Suprapubic skin (tissue), 4 donors: ENCODE measurements around the gene C1GALT1. TPM values are rescaled to one million over a fixed set of nuclear protein-coding genes. Genes with fewer than 3 reads are reported as not detected.

ENCODE experiments used
- DNase-seq, 2 donors: peaks; one replicate each; pipeline ENCODE4 v3.0.0-alpha.2; 2019; ENCODE audit warnings: low spot score in 2 of 2
- H3K27ac ChIP-seq: fragments of 200-600 bp; sonication (generic); one replicate; pipeline ENCODE4 v1.5.1; 2019
- H3K27me3 ChIP-seq: fragments of 200-600 bp; sonication (generic); one replicate; pipeline ENCODE4 v1.5.1; 2019
- H3K36me3 ChIP-seq: fragments of 200-600 bp; sonication (generic); one replicate; pipeline ENCODE4 v1.5.1; 2019
- H3K4me1 ChIP-seq: fragments of 200-600 bp; sonication (generic); one replicate; pipeline ENCODE4 v1.5.1; 2019
- H3K4me3 ChIP-seq: fragments of 200-600 bp; sonication (generic); one replicate; pipeline ENCODE4 v1.5.1; 2019; ENCODE audit warnings: mild to moderate bottlenecking
- H3K9me3 ChIP-seq: fragments of 200-600 bp; sonication (generic); one replicate; pipeline ENCODE4 v1.5.1; 2019
- EP300 ChIP-seq: sonication (generic); formaldehyde crosslinking; IDR thresholded peaks from one replicate; pipeline ENCODE4 v1.6.1; 2017; ENCODE audit warnings: antibody characterized with exemption
- POLR2A ChIP-seq, 2 donors: fragments of 450-650 bp; IDR thresholded peaks; one replicate each; pipeline ENCODE4 v1.6.1; 2017; ENCODE audit warnings: antibody characterized with exemption in 2 of 2, mild to moderate bottlenecking in 2 of 2, moderate library complexity in 2 of 2
- POLR2AphosphoS5 ChIP-seq, 3 donors: sonication (generic); formaldehyde crosslinking; IDR thresholded peaks; one replicate each; pipeline ENCODE4 v1.6.1; 2017; ENCODE audit warnings: antibody characterized with exemption in 3 of 3
- WGBS: methylation state at CpG from one replicate; pipeline ENCODE4 v1.1.5; 2018; 5-methylcytosine and 5-hydroxymethylcytosine counted together
- total RNA-seq, 4 donors: library from RNA; depleted of rRNA; stranded (reverse); fragments of >200 nt; gene quantifications; one replicate each; pipeline ENCODE4 v1.1.0, GENCODE V29; 2016
- TF ChIP-seq, protein P1 (sequence below), 2 donors: fragments of 200-600 bp in 1 of 2; fragments of 450-650 bp in 1 of 2; sonication (generic) in 1 of 2; IDR thresholded peaks; one replicate each; pipeline ENCODE4 v1.5.1; 2016 to 2019; ENCODE audit warnings: antibody characterized with exemption in 2 of 2, mild to moderate bottlenecking in 1 of 2, moderate library complexity in 1 of 2

C1GALT1 gene
- total RNA-seq, 4 donors from 2014 or later, result 13.3 to 65.0 (median 30.3) TPM

DNA sequence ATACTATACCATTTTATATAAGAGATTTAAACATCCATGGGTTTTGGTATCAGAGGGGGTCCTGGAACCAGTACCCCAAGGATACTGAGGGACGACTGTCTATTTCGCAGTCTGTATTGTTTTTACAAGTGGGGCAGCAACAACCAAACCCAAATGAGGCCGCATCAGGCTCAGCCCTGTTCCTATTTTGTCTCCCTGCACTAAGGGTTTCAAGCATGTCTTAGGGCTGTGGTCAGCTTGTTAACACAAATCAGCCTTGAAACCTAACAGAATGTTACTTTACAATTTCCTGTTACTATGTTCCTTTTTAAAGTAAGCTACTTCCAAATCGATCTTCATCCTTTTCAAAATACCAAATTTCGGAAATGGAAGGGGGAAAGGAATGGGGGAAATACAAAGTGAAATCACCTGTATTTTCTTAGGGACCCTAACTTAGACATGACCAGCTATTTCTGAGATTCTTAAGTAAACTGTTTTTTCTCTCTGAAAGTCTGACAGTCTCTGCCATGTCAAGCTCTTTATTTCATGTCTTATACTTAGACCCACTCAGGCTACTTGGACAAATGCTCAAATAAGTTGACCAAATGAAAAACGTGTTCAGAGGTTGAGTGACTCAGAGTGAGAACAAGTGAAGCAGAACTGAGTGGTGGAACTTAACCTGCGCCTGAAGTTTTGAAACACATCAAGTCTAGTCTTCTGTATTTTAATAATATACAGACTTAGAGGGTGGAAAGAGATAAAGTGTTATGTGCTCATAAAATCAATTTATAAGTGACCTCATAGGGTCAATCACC, 75.8 kb downstream of the C1GALT1 start:
- DNase-seq, result no peak
- H3K9me3 ChIP-seq, result no peaks in the 10 kb centered on the region
- H3K4me3 ChIP-seq, result no peak overlapping the region
- TF ChIP-seq EP300 (no peak), POLR2AphosphoS5 (IDR thresholded peaks at IDR 0.05) (no peak), POLR2A (IDR thresholded peaks at IDR 0.05) (no peak)
- TF ChIP-seq, protein P1, sequence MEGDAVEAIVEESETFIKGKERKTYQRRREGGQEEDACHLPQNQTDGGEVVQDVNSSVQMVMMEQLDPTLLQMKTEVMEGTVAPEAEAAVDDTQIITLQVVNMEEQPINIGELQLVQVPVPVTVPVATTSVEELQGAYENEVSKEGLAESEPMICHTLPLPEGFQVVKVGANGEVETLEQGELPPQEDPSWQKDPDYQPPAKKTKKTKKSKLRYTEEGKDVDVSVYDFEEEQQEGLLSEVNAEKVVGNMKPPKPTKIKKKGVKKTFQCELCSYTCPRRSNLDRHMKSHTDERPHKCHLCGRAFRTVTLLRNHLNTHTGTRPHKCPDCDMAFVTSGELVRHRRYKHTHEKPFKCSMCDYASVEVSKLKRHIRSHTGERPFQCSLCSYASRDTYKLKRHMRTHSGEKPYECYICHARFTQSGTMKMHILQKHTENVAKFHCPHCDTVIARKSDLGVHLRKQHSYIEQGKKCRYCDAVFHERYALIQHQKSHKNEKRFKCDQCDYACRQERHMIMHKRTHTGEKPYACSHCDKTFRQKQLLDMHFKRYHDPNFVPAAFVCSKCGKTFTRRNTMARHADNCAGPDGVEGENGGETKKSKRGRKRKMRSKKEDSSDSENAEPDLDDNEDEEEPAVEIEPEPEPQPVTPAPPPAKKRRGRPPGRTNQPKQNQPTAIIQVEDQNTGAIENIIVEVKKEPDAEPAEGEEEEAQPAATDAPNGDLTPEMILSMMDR (IDR thresholded peaks at IDR 0.05), result no peak
- no peak overlapping the region for H3K27ac ChIP-seq
- no peaks in the 10 kb centered on the region for H3K27me3 ChIP-seq
- peaks cover 6% of the 10 kb centered on the region for H3K36me3 ChIP-seq
- H3K4me1 ChIP-seq, result no peaks in the 10 kb centered on the region
- 87% methylated on average over 7 of the region's 7 CpGs for WGBS

DNA sequence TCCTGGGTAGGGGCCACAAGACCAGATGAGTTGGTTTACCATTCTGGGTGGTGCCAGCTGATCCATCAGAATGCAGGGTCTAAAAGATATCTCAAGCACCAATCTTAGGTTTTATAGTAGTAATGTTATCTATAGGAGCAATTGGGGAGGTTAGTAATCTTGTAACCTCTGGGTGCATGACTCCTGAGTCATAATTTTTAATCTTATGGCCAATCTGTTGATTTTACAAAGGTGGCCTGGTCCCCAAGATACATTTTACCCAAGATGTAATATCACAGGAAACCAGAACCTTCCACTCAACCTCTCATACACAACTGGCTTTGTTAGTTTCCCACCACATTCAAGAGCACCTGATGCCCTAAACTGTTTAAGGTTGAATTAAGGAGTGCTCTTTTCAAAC, 79.5 kb downstream of the C1GALT1 start:
- no peaks in the 10 kb centered on the region for H3K4me1 ChIP-seq
- H3K4me3 ChIP-seq, result no peak overlapping the region
- TF ChIP-seq POLR2A (IDR thresholded peaks at IDR 0.05) (no peak), POLR2AphosphoS5 (IDR thresholded peaks at IDR 0.05) (no peak), EP300 (no peak)
- TF ChIP-seq, protein P1 (IDR thresholded peaks at IDR 0.05), result no peak
- H3K27ac ChIP-seq, result no peak overlapping the region
- H3K27me3 ChIP-seq, result no peaks in the 10 kb centered on the region
- DNase-seq, result no peak
- H3K36me3 ChIP-seq, result peaks cover 4% of the 10 kb centered on the region
- H3K9me3 ChIP-seq, result no peaks in the 10 kb centered on the region

DNA sequence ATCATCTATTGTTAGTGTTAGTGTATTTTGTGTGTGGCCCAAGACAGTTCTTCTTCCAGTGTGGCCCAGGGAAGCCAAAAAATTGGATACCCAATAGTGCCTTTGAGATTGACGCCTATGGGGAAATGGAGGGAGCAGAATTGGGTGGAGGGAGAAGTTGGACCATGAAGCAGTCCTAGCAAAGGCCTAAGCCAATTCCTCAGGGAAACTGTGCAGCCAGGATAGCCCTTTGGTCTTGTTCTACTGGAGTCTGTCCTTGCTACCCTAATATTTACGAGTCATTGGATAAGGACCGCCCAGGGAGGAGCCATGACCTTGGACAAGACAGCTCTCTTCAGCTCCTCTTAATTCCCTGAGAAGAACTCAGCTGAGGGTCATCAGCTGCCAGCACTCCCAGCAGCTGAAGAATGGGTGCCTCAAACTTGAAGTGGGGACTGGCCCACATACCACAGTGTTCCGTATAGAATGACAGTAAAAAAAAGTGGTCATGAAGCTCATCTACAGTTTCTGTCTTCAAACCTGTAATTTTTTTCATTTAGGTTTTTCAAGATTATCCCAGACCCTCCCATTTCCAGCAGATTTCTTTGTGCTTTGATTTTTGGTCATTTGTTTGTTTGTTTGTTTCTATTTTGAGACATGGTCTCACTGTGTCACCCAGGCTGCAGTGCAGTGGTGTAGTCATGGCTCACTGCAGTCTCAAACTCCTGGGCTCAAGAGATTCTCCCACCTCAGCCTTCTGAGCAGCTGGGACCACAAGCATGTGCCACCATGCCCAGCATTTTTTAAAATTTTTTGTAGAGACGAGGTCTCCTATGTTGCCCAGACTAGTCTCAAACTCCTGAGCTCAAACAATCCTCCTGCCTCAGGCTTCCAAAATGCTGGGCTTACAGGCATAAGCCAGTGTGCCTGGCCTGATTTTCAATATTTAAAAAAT, 81.2 kb downstream of the C1GALT1 start:
- no peaks in the 10 kb centered on the region for H3K9me3 ChIP-seq
- no peak overlapping the region for H3K27ac ChIP-seq
- H3K27me3 ChIP-seq, result no peaks in the 10 kb centered on the region
- TF ChIP-seq EP300 (no peak), POLR2AphosphoS5 (IDR thresholded peaks at IDR 0.05) (no peak), POLR2A (IDR thresholded peaks at IDR 0.05) (no peak)
- TF ChIP-seq, protein P1 (IDR thresholded peaks at IDR 0.05), result no peak
- no peak for DNase-seq
- no peak overlapping the region for H3K4me3 ChIP-seq
- 85% methylated on average over 5 of the region's 5 CpGs for WGBS
- H3K36me3 ChIP-seq, result no peaks in the 10 kb centered on the region
- no peaks in the 10 kb centered on the region for H3K4me1 ChIP-seq

DNA sequence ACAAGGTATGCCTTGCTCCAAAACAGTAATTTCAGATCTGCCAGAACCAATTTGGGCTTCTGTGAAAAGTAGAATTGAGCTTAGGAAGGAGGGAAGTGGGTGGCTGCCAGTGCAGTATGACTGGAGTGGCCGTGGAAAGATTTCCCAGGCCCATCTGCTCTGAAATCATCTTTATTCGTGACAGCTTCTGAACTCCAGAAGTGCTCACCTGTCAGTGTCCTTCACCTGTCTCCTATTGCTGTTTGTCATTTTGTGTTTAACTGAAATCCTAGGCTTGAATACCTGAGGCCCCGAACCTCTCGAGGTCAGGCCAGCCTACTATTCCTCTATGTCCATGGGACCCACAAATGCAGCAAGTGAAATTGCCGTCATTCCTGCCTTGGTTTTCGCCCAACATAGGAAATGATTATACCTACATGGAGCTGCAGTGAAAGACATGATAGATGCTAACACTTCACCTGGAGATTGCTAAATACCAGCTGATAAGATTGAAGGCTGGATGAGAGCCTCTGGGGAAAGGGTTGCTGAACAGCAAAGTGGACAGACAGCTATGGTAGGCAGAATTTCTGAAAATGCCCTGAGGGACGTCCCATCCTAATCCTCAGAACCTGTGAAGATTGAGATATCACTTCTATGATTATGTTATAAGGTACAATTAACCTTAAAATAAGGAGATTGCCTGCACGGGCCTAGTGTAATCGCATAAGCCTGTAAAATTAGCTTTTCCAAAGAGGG, 82.1 kb downstream of the C1GALT1 start:
- H3K36me3 ChIP-seq, result no peaks in the 10 kb centered on the region
- 90% methylated on average over 9 of the region's 9 CpGs for WGBS

More for the DNA sequence above, 82.1 kb downstream of the C1GALT1 start:
- no peak for DNase-seq
- H3K9me3 ChIP-seq, result no peaks in the 10 kb centered on the region
- no peak for TF ChIP-seq POLR2A (IDR thresholded peaks at IDR 0.05)
- TF ChIP-seq EP300, result no peak
- TF ChIP-seq POLR2AphosphoS5 (IDR thresholded peaks at IDR 0.05), result no peak
- TF ChIP-seq, protein P1 (IDR thresholded peaks at IDR 0.05), result no peak
- H3K4me1 ChIP-seq, result no peaks in the 10 kb centered on the region
- no peaks in the 10 kb centered on the region for H3K27me3 ChIP-seq
- no peak overlapping the region for H3K27ac ChIP-seq
- H3K4me3 ChIP-seq, result no peak overlapping the region
